Measurements from ENCODE around the gene HMOX2. TPM values are rescaled to one million over a fixed set of nuclear protein-coding genes. Genes with fewer than 3 reads are reported as not detected.

HMOX2 gene
- total RNA-seq, 1 donor from 2014 or later, result 39.5 TPM

- FAIRE-seq, result no peak
- no peak for DNase-seq (ENCODE audit: low spot score in 2 of 2)
Observed at GRCh38 chr16:4463522-4464163, 12.6 kb upstream of the HMOX2 start.

- FAIRE-seq (no peak), DNase-seq (ENCODE audit: low spot score in 2 of 2) (no peak)
Observed at GRCh38 chr16:4465977-4466779, 10.0 kb upstream of the HMOX2 start.

GRCh38 chr16:4467916-4468315 lies 8.3 kb upstream of the HMOX2 start:
- no peak for FAIRE-seq
- no peak for DNase-seq (ENCODE audit: low spot score in 2 of 2)

- FAIRE-seq (no peak), DNase-seq (ENCODE audit: low spot score in 2 of 2) (no peak)
Observed at GRCh38 chr16:4468972-4469371, 7.2 kb upstream of the HMOX2 start.

GRCh38 chr16:4471869-4472268 lies 4.3 kb upstream of the HMOX2 start:
- DNase-seq (ENCODE audit: low spot score in 2 of 2) (no peak), FAIRE-seq (no peak)

GRCh38 chr16:4472880-4473279 lies 3.3 kb upstream of the HMOX2 start:
- FAIRE-seq (no peak), DNase-seq (ENCODE audit: low spot score in 2 of 2) (no peak)

GRCh38 chr16:4474192-4474961 lies 1.8 kb upstream of the HMOX2 start, which contains the start of gene NMRAL1:
TSS of gene NMRAL1 (minus strand) at chr16:4474625. CDS start at chr16:4474132, 493 bp downstream.
- FAIRE-seq (no peak), DNase-seq (ENCODE audit: low spot score in 2 of 2) (peak; percentile 78 to 85)

- FAIRE-seq (no peak), DNase-seq (ENCODE audit: low spot score in 2 of 2) (no peak)
Observed at GRCh38 chr16:4477966-4478365, 1.8 kb downstream of the HMOX2 start.

- no peak for FAIRE-seq
- no peak for DNase-seq (ENCODE audit: low spot score in 2 of 2)
Observed at GRCh38 chr16:4481526-4481925, 5.3 kb downstream of the HMOX2 start.

- FAIRE-seq, result no peak
- no peak for DNase-seq (ENCODE audit: low spot score in 2 of 2)
Observed at GRCh38 chr16:4481963-4482362, 5.8 kb downstream of the HMOX2 start.

GRCh38 chr16:4486126-4486893 lies 10.1 kb downstream of the HMOX2 start:
- FAIRE-seq (no peak), DNase-seq (ENCODE audit: low spot score in 2 of 2) (no peak)

GRCh38 chr16:4487955-4488498 lies 11.8 kb downstream of the HMOX2 start:
- FAIRE-seq, result no peak
- DNase-seq (ENCODE audit: low spot score in 2 of 2), result no peak

- DNase-seq (ENCODE audit: low spot score in 2 of 2) (no peak), FAIRE-seq (no peak)
Observed at GRCh38 chr16:4488499-4488967, 12.3 kb downstream of the HMOX2 start.

GRCh38 chr16:4489030-4489429 lies 12.8 kb downstream of the HMOX2 start:
- FAIRE-seq (no peak), DNase-seq (ENCODE audit: low spot score in 2 of 2) (no peak)

- FAIRE-seq (no peak), DNase-seq (ENCODE audit: low spot score in 2 of 2) (no peak)
Observed at GRCh38 chr16:4491898-4492297, 15.7 kb downstream of the HMOX2 start.

GRCh38 chr16:4494746-4495490 lies 18.7 kb downstream of the HMOX2 start:
- FAIRE-seq, result no peak
- no peak for DNase-seq (ENCODE audit: low spot score in 2 of 2)

GRCh38 chr16:4495766-4496165 lies 19.6 kb downstream of the HMOX2 start:
- DNase-seq (ENCODE audit: low spot score in 2 of 2) (no peak), FAIRE-seq (no peak)

GRCh38 chr16:4496305-4496704 lies 20.1 kb downstream of the HMOX2 start:
- DNase-seq (ENCODE audit: low spot score in 2 of 2) (no peak), FAIRE-seq (no peak)

- FAIRE-seq, result no peak
- no peak for DNase-seq (ENCODE audit: low spot score in 2 of 2)
Observed at GRCh38 chr16:4498546-4499195, 22.5 kb downstream of the HMOX2 start.
